ENCODE data around the gene NT5M.
"Not testable (repeated sequence)": the region's sequence is repeated elsewhere in the genome, so short reads cannot be mapped to it uniquely, and the experiment has no call there.

GRCh38 chr17:17383431-17384290 is 80.5 kb downstream of the NT5M start:
- not testable (repeated sequence) for TF ChIP-seq CTCF, POLR2A (IDR thresholded peaks at IDR 0.05)
